MM.1S (cell line): ENCODE measurements around the gene BCAS3.

Source experiments
- CTCF ChIP-seq: fragments of 300-600 bp; sonication (generic); IDR thresholded peaks from 2 replicates; pipeline ENCODE4 v1.5.1; 2016; ENCODE audit warnings: antibody characterized with exemption, low read length, mixed read lengths
- EZH2 ChIP-seq: fragments of 300-600 bp; sonication (generic); optimal IDR thresholded peaks from 2 replicates; pipeline ENCODE3; 2017; ENCODE audit warnings: low read depth, mild to moderate bottlenecking, antibody characterized with exemption, low read length, mixed read lengths
- EZH2phosphoT487 ChIP-seq: fragments of 300-600 bp; sonication (generic); IDR thresholded peaks from 2 replicates; pipeline ENCODE4 v1.6.1; 2018; ENCODE audit warnings: antibody characterized with exemption, low read length

- no peak for TF ChIP-seq CTCF
- TF ChIP-seq EZH2: no peak
- TF ChIP-seq EZH2phosphoT487: no peak
Measured at GRCh38 chr17:61245706-61246135, 568.1 kb downstream of the BCAS3 start.
